Stimulated activated CD4-positive, alpha-beta T cell treated with anti-CD3 and anti-CD28 coated beads, Interleukin-12 subunit alpha, Interleukin-12 subunit beta, amount 100 ng/mL, for 48 hours (primary cell): Measurements from ENCODE around the gene PRAMEF20.
A peak's percentile ranks its signal among the peaks of the same experiment; 100 is the strongest.
"Not testable (repeated sequence)": the region's sequence is repeated elsewhere in the genome, so short reads cannot be mapped to it uniquely, and the experiment has no call there.

ENCODE experiments used
- DNase-seq, 3 donors: peaks; one replicate each; pipeline ENCODE4 v3.0.0-alpha.2; 2020; ENCODE audit warnings: low read depth in 2 of 3, low spot score in 1 of 3

Gene PRAMEF20

DNA sequence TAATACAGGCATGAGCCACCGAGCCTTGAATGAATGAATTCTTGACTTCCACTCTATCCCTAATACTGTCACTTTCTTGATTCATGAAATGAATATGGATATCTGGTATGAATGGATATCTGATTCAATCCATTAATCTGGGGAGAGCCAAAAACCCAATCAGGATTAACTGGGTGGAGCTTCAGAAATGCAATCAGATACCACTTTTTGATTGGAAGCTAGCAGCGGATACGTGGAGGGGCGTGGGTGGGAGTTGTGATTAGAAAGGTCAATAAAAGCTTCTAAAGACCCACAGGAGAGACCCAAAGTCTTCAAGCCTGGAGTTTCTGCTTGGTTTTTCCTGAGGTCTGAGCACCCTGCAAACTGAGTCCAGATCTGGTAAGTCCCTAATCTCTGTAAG lies at the start of gene PRAMEF20:
Gene PRAMEF20 (plus strand): TSS at position 301 of the 400 bp plus-strand sequence. CDS start 5,905 bp downstream, outside the sequence.
- DNase-seq, result not testable (repeated sequence)

- not testable (repeated sequence) for DNase-seq
Measured at GRCh38 chr1:13362364-13362763, 47.9 kb upstream of the PRAMEF20 start.

GRCh38 chr1:13364928-13365327 lies 45.3 kb upstream of the PRAMEF20 start:
- DNase-seq, result not testable (repeated sequence)

DNA sequence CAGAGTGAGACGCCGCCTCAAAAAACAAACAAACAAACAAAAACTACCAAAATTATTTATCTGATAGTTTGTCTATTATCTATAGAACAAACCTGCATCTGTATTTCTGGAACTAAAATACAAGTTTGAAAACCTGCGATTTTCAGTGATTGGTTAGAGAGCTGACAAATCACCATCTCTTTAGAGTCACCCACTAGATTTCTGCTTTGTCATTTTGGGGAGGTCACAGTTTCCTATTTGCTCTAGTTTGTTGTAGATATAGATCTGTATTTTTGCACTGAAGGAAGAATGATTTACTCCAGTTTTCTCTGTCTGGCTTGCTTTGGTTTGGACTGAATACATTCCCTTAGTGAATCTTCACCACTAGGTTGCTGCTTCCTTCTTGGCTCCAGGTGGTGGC lies 43.7 kb upstream of the PRAMEF20 start:
- not testable (repeated sequence) for DNase-seq

- DNase-seq, result peak; percentile 2 to 30 (median 15)
Measured at GRCh38 chr1:13368544-13368943, 41.7 kb upstream of the PRAMEF20 start.

GRCh38 chr1:13378983-13379382 lies 31.3 kb upstream of the PRAMEF20 start:
- not testable (repeated sequence) for DNase-seq

DNA sequence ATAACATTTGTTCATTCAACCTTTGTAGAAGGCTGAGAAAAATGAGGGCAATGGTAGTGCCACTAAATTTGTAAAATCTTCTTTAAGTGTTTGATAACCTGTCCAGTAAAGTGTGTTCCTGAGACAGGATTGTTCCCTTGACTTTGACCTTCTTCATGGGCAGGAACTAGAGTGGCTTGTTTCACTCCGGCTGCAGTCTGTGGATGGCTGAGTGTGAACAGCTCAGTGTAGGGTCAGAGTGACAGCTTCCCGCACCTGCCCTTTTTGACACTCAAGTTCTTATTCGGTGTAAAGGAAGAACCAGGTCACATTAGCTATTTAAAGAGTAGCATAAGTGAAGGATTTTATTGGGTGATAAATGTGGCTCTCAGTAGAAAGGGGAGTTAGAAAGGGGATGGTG lies 29.9 kb upstream of the PRAMEF20 start:
- DNase-seq, result not testable (repeated sequence)

GRCh38 chr1:13389332-13389731 lies 20.9 kb upstream of the PRAMEF20 start, which contains the start of gene PRAMEF17:
TSS of gene PRAMEF17 (plus strand) at chr1:13389632. CDS start at chr1:13389658, 26 bp downstream.
- not testable (repeated sequence) for DNase-seq

- DNase-seq, result not testable (repeated sequence)
Measured at GRCh38 chr1:13393004-13393403, 17.2 kb upstream of the PRAMEF20 start.

GRCh38 chr1:13394761-13395160 lies 15.5 kb upstream of the PRAMEF20 start:
- not testable (repeated sequence) for DNase-seq

DNA sequence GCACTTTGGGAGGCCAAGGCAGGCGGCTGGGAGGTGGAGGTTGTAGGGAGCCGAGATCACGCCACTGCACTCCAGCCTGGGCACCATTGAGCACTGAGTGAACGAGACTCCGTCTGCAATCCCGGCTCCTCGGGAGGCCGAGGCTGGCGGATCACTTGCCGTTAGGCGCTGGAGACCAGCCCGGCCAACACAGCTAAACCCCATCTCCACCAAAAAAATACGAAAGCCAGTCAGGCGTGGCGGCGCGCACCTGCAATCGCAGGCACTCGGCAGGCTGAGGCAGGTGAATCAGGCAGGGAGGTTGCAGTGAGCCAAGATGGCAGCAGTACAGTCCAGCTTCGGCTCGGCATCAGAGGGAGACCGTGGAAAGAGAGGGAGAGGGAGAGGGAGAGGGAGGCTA lies 14.9 kb upstream of the PRAMEF20 start:
- not testable (repeated sequence) for DNase-seq

GRCh38 chr1:13407811-13408210 lies 2.4 kb upstream of the PRAMEF20 start:
- no peak for DNase-seq

DNA sequence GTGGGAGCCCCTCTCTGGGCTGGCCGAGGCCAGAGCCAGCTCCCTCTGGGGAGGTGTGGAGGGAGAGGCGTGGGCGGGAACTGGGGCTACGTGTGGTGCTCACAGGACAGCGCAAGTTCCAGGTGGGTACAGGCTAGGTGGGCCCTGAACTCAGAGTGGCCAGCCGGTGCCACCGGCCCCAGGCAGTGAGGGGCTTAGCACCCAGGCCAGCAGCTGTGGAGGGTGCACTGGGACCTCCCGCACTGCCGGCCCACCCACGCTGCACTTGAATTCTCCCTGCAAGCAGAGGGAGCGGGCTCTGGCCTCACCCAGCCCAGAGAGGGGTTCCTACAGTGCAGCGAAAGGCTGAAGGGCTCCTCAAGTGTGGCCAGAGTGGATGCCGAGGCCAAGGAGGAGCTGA lies 20.2 kb downstream of the PRAMEF20 start:
- DNase-seq, result no peak

DNA sequence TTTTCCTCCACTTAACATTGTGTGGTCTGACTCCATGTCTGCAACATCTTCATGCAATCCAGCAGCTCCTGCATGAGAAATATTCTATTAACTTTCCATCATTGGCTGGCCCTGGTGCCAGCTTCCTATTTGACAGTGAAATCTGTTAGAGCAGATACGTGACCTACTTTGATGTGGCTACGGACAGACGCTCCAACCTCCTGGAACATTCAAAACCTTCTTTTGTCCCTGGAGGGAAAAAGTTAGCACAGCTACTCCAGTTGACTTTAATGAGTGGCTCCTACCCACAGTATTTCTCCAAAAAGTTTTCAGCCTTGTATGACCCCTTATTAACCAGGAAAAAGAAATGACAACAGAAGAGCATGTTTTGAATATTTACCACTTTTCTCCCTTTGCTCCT lies 22.0 kb downstream of the PRAMEF20 start:
- DNase-seq, result no peak

DNA sequence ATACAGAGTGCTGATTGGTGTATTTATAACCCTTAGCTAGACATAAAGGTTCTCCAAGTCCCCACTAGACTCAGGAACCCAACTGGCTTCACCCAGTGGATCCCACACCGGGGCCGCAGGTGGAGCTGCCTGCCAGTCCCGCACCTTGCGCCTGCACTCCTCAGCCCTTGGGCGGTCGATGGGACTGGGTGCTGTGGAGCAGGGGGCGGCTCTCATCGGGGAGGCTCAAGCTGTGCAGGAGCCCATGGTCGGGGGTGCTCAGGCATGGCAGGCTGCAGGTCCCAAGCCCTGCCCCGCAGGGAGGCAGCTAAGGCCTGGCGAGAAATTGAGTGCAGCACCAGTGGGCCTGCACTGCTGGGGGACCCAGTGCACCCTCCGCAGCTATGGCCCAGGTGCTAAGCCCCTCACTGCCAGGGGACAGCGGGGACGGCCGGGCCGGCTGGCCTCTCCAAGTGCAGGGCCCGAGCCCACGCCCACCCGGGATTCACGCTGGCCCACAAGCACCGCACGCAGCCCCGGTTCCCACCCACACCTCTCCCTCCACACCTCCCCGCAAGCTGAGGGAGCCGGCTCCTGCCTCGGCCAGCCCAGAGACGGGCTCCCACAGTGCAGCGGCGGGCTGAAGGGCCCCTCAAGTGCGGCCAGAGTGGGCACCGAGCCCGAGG lies 23.6 kb downstream of the PRAMEF20 start:
- not testable (repeated sequence) for DNase-seq

DNA sequence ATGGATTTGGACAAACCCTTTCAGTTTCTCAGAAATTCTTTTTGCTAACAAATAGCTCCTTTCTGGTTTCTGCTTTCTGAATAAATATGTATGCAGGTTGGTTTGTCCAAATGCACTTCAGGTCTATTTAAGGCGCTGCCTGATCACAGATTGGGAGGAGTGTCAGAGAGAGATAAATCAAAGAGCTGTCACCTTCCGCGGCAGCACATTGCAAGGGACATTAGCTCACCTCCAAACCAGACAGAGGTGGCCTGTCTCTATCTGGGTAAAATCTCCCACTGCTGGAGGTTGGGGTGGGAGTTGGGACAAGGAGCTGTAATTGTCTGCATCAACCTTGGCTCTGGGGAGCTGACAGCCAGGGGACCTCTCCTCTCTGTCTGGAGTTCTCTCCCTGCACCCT lies 25.2 kb downstream of the PRAMEF20 start:
- no peak for DNase-seq

GRCh38 chr1:13439104-13439783 lies 29.0 kb downstream of the PRAMEF20 start:
- DNase-seq, result not testable (repeated sequence)

GRCh38 chr1:13443335-13443979 lies 33.2 kb downstream of the PRAMEF20 start:
- DNase-seq, result no peak

DNA sequence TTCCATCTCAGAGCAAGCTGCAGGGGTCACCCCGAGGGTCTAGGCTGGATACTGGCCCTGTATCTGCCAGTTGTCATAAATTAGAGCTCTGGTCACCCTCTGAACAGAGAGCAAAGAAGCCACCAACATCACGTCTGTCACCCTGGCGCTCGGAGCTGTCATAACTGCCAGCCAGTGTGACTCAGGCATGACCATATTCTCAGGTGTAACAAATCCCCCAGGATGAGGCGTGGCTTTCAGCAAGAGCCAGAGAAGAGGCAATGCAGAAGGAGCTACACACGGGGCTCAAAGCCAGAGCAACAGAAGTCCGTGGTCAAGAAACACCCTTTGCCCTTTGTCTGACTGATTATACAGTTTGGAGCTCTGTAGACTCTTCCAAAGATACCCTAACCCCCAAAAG lies 40.0 kb downstream of the PRAMEF20 start:
- no peak for DNase-seq

DNA sequence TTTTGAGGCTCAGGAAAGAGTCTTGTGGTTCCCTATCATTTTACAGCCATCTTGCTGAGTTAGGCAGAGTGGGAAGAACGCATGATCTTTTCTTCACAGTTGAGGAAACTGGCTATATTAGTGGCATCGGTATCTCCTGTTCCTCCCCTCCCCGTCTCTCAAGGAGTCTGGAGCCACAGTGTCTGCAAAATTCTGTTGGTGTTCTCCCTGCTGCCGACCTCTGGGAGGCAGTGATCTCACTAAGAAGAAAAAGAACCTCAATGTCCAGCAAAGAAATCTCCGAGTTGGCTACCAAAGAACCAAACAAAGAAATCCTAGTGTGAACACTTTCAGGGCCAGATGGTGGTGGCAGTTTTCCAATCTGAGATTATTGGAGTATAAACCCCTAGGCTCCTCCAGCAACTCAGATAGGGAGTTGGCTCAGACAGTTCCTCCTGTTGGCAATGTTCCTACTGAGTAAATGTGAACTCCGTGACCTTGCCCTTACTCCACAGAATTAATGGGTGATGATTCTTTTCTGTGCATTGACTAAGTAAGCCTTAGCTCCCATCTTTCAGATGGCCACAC lies 41.2 kb downstream of the PRAMEF20 start:
- no peak for DNase-seq

DNA sequence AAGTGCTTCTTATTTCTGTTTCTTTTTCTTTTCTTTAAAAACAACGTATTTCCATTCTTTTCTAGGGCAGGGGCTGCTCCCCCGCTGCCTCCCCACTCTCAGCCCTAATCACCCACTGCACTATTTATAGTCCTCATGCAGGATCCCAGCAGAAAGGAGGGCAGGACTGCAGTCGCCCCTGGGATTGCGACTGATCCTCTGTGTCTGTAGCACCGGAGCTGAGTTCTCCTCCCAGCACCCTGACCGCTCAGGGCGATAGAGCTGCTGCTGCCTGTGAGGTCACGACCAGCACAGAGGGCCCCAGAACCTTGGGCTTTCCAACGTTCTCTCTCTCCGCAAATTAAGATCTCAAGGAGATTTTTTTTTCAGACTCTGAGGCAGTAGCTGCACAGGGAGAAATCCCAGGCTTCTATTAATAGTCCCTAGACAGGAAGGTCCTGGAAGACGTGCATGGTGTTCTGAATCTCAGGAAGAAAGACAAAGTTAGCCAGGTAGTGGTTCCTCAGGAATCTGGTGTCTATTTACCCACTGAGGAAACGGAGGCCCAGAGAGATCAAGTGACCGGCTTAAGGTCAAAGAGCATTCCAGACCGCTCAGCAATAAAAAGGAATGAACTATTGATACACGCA lies 46.8 kb downstream of the PRAMEF20 start:
- no peak for DNase-seq
